A673 (cell line): ENCODE measurements around the gene CCDC73.

Source experiments
- EZH2 ChIP-seq: fragments of 200-600 bp; sonication (generic); IDR thresholded peaks from 2 replicates; pipeline ENCODE4 v1.6.1; 2017; ENCODE audit warnings: borderline replicate concordance, low read depth, mild to moderate bottlenecking, mixed read lengths, antibody characterized with exemption, low read length; ENCODE audit not compliant: poor library complexity, severe bottlenecking
- TF ChIP-seq, protein P1 (sequence below): fragments of 300-800, 200-600 bp; sonication (generic); conservative IDR thresholded peaks from 2 replicates; pipeline ENCODE4 v1.5.1; 2017; ENCODE audit warnings: low read depth, mild to moderate bottlenecking, antibody characterized with exemption, low read length, moderate library complexity, mixed read lengths

DNA sequence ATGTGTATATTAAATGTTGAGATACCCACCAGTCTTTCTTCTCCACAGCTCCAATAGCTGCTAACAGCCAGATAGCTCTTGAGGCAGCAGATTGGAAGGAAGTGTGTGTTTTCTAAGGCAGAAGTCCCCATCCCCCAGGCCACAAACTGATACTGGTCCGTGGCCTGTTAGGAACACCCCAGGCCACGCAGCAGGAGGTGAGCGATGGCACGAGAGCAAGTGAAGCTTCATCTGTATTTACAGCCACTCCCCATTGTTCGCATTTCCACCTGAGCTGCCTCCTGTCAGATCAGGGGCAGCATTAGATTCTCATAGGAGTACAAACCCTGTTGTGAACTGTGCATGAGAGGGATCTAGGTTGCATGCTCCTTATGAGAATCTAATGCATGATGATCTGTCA lies 12.7 kb downstream of the CCDC73 start:
- TF ChIP-seq, protein P1, sequence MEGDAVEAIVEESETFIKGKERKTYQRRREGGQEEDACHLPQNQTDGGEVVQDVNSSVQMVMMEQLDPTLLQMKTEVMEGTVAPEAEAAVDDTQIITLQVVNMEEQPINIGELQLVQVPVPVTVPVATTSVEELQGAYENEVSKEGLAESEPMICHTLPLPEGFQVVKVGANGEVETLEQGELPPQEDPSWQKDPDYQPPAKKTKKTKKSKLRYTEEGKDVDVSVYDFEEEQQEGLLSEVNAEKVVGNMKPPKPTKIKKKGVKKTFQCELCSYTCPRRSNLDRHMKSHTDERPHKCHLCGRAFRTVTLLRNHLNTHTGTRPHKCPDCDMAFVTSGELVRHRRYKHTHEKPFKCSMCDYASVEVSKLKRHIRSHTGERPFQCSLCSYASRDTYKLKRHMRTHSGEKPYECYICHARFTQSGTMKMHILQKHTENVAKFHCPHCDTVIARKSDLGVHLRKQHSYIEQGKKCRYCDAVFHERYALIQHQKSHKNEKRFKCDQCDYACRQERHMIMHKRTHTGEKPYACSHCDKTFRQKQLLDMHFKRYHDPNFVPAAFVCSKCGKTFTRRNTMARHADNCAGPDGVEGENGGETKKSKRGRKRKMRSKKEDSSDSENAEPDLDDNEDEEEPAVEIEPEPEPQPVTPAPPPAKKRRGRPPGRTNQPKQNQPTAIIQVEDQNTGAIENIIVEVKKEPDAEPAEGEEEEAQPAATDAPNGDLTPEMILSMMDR = no peak
- TF ChIP-seq EZH2 = no peak
